HCT116 (cell line): ENCODE measurements around the gene TCP1. TPM values are rescaled to one million over a fixed set of nuclear protein-coding genes. Genes with fewer than 3 reads are reported as not detected.

Source experiments
- ATAC-seq: fragments of 200-7000 bp; cut with Tn5 transposase; 2 replicates; pipeline ENCODE4 v1.9.1; 2020; ENCODE audit warnings: mild to moderate bottlenecking, moderate library complexity
- BruUV-seq: library from RNA; stranded (reverse); fragments of 400-500 nt; replicated peaks from 2 replicates; lab custom pipeline; 2021; lab: Mats Ljungman, UMichigan
- CTCF ChIA-PET: fragments of 300-600 bp; sonication (Branson Sonifier 250); formaldehyde crosslinking; loops from one replicate; lab custom pipeline; 2021; ENCODE audit warnings: antibody characterized with exemption; lab: Charles Lee
- POLR2A ChIA-PET: fragments of 300-600, 350-600 bp; sonication (Branson Sonifier 250); formaldehyde crosslinking; loops from one replicate; lab custom pipeline; 2021; ENCODE audit warnings: antibody characterized with exemption; lab: Charles Lee
- RAD21 ChIA-PET, 2 experiments: fragments of 300-600 bp; sonication (Branson Sonifier 250); formaldehyde crosslinking; loops; one replicate each; lab custom pipeline; 2023; ENCODE audit warnings: low total read pairs in 2 of 2; ENCODE audit not compliant: uncharacterized antibody in 2 of 2, unreplicated experiment in 2 of 2, low non-redundant PET in 1 of 2; lab: Charles Lee
- DNase-seq: peaks from one replicate; pipeline ENCODE4 v3.0.0-alpha.2; 2010; ENCODE audit warnings: low read depth, low spot score
- H2AFZ ChIP-seq: fragments of 200-600 bp; shearing (Covaris generic), sonication (generic); 2 replicates; pipeline ENCODE4 v1.6.1; 2017; ENCODE audit warnings: low read depth, mixed run types, mixed read lengths, antibody characterized with exemption, low read length; ENCODE audit not compliant: poor library complexity, severe bottlenecking
- H3K27ac ChIP-seq: 2 replicates; pipeline ENCODE4 v1.5.1; 2012; ENCODE audit warnings: low read depth, low read length
- H3K27me3 ChIP-seq: fragments of 200-600 bp; sonication (generic); 2 replicates; pipeline ENCODE4 v1.6.1; 2016; ENCODE audit warnings: mixed run types, low read length, mixed read lengths; ENCODE audit not compliant: insufficient read depth
- H3K36me3 ChIP-seq, 2 experiments: fragments of 200-500 bp in 1 of 2; fragments of 200-600 bp in 1 of 2; sonication (Bioruptor generic) in 1 of 2; sonication (generic) in 1 of 2; 2 replicates each; pipeline versions ENCODE4 v1.5.1 to v1.6.1; 2014 to 2016; ENCODE audit warnings: low read length in 2 of 2, inconsistent platforms in 1 of 2, mixed read lengths in 1 of 2, mixed run types in 1 of 2; ENCODE audit not compliant: insufficient read depth in 2 of 2, control insufficient read depth in 1 of 2
- H3K4me1 ChIP-seq, 2 experiments: fragments of 200-600 bp in 1 of 2; sonication (generic) in 1 of 2; 2 replicates each; pipeline versions ENCODE4 v1.5.1 to v1.6.1; 2012 to 2017; ENCODE audit warnings: low read length in 2 of 2, inconsistent platforms in 1 of 2, mild to moderate bottlenecking in 1 of 2, mixed read lengths in 1 of 2, mixed run types in 1 of 2, moderate library complexity in 1 of 2; ENCODE audit not compliant: insufficient read depth in 2 of 2, control insufficient read depth in 1 of 2
- H3K4me2 ChIP-seq: fragments of 200-600 bp; sonication (generic); 2 replicates; pipeline ENCODE4 v1.6.1; 2017; ENCODE audit warnings: mixed run types, low read length, mixed read lengths
- H3K4me3 ChIP-seq, 2 experiments: fragments of 200-600 bp in 1 of 2; sonication (generic) in 1 of 2; replicated peaks in 1 of 2; 2 replicates each; pipeline ENCODE4 v1.5.1; 2011 to 2016; ENCODE audit warnings: low read length in 2 of 2, control low read depth in 1 of 2, low read depth in 1 of 2, mild to moderate bottlenecking in 1 of 2, mixed read lengths in 1 of 2, mixed run types in 1 of 2
- H3K79me2 ChIP-seq: fragments of 200-600 bp; sonication (generic); 2 replicates; pipeline ENCODE4 v1.6.1; 2017; ENCODE audit warnings: mild to moderate bottlenecking, mixed run types, low read length, moderate library complexity, mixed read lengths; ENCODE audit not compliant: insufficient read depth
- H3K9ac ChIP-seq: fragments of 200-600 bp; sonication (generic); 2 replicates; pipeline ENCODE4 v1.6.1; 2016; ENCODE audit warnings: low read length, mixed read lengths
- H3K9me2 ChIP-seq: fragments of 200-600 bp; sonication (generic), shearing (Covaris generic); 2 replicates; pipeline ENCODE4 v1.6.1; 2017; ENCODE audit warnings: mixed run types, mild to moderate bottlenecking, moderate library complexity; ENCODE audit not compliant: insufficient read depth
- H3K9me3 ChIP-seq, 2 experiments: fragments of 200-500 bp in 1 of 2; fragments of 200-600 bp in 1 of 2; sonication (Bioruptor generic) in 1 of 2; sonication (generic) in 1 of 2; 2 replicates each; pipeline ENCODE4 v1.6.1; 2014 to 2017; ENCODE audit warnings: low read length in 2 of 2, mixed read lengths in 2 of 2, inconsistent platforms in 1 of 2, low read depth in 1 of 2, mild to moderate bottlenecking in 1 of 2, mixed run types in 1 of 2, moderate library complexity in 1 of 2; ENCODE audit not compliant: control insufficient read depth in 1 of 2, insufficient read depth in 1 of 2
- H4K20me1 ChIP-seq: fragments of 200-600 bp; sonication (generic), shearing (Covaris generic); 2 replicates; pipeline ENCODE4 v1.6.1; 2017; ENCODE audit warnings: mixed run types, mild to moderate bottlenecking, moderate library complexity; ENCODE audit not compliant: insufficient read depth
- CEBPB ChIP-seq: IDR thresholded peaks from 2 replicates; pipeline ENCODE4 v1.6.1; 2012; ENCODE audit warnings: low read depth
- EGR1 ChIP-seq: IDR thresholded peaks from 2 replicates; pipeline ENCODE4 v1.6.1; 2012; ENCODE audit warnings: low read depth
- POLR2A ChIP-seq: IDR thresholded peaks from 2 replicates; pipeline ENCODE4 v1.7.0; 2011; ENCODE audit warnings: borderline replicate concordance; ENCODE audit not compliant: insufficient read depth, insufficient read length; ENCODE audit errors: extremely low read depth
- POLR2AphosphoS5 ChIP-seq: IDR thresholded peaks from 2 replicates; pipeline ENCODE4 v1.6.1; 2011; ENCODE audit warnings: mild to moderate bottlenecking, low read depth, low read length, moderate library complexity
- SIN3A ChIP-seq: IDR thresholded peaks from 2 replicates; pipeline ENCODE4 v1.6.1; 2012; ENCODE audit warnings: low read depth
- SP1 ChIP-seq: IDR thresholded peaks from 2 replicates; pipeline ENCODE4 v1.6.1; 2012; ENCODE audit warnings: low read depth
- SRF ChIP-seq: IDR thresholded peaks from 2 replicates; pipeline ENCODE4 v1.6.1; 2012; ENCODE audit warnings: low read depth
- TCF7L2 ChIP-seq: IDR thresholded peaks from 2 replicates; pipeline ENCODE4 v1.7.0; 2011; ENCODE audit warnings: borderline replicate concordance, inconsistent platforms; ENCODE audit not compliant: insufficient read depth, insufficient read length; ENCODE audit errors: extremely low read depth
- ZFX ChIP-seq: fragments of 450-650 bp; IDR thresholded peaks from 2 replicates; pipeline ENCODE4 v1.6.1; 2017
- intact Hi-C: fragments of 100-400 bp; cut with micrococcal nuclease; formaldehyde crosslinking; loops from 2 replicates; pipeline ENCODE4 v1.10.0; 2022
- total RNA-seq: library from RNA; stranded (reverse); gene quantifications from one replicate; pipeline ENCODE4 v1.2.1, GENCODE V29; 2021; ENCODE audit not compliant: unreplicated experiment
- TF ChIP-seq, protein P1 (sequence below): IDR thresholded peaks from 2 replicates; pipeline ENCODE4 v1.6.1; 2012

Gene TCP1
- total RNA-seq, 1 experiment from 2014 or later: 447 TPM

DNA sequence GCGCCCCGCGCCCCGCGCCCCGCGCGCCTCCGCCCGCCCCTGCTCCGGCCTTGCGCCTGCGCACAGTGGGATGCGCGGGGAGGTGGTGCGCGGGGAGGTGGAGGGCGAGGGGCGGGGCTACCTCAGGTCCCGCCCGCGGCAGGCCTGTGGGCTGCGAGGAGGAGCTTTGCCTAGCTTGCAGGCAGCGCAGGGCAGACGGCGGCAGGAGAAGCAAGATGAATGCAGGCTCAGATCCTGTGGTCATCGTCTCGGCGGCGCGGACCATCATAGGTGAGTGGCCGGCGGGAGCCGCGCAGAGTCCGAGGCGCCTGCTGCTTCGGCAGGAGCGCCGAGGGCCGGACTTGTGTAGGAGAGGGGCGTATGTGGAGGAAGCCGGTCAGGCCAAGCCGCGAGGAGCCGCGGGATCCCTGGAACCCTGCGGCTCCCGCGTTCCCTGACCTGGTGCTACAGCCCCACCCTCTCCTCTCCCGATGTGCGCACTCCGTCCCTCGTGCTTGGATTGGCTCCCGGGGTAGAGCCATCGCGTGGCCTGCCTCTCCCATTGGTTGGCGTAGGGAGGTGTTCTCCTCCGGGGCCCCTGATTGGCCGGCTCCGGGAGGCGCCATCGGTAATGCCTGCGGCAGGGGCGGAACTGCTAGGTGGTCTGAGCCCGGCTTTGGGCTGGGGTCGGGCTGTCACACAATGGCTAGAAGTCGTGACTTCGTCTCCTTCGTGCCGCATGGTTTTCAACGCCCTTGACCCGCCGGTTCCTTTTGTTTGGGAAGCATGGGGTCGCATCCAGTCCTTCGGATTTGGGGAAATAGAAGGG is 27.3 kb downstream of the TCP1 start, which contains the start of gene ACAT2:
TSS of gene ACAT2 (plus strand) at position 173 of the 808 bp plus-strand sequence. CDS start at position 216, 43 bp downstream.
- intact Hi-C loops: loop anchor here (2.0 kb wide), 1 partner anchor 27 kb away; the partner anchor contains the start of gene TCP1
- peaks cover 12% of the 10 kb centered on the region; the same call in 1 of the 2 replicates for H3K79me2 ChIP-seq
- H2AFZ ChIP-seq: no peak within 1 kb of the TSS
- TF ChIP-seq CEBPB: no peak
- TF ChIP-seq SP1: peak; percentile 95
- no peak for TF ChIP-seq SIN3A
- TF ChIP-seq TCF7L2: peak; percentile 15
- TF ChIP-seq, protein P1, sequence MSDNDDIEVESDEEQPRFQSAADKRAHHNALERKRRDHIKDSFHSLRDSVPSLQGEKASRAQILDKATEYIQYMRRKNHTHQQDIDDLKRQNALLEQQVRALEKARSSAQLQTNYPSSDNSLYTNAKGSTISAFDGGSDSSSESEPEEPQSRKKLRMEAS: peak; percentile 50
- peak; percentile 76 for TF ChIP-seq POLR2AphosphoS5
- no peak for TF ChIP-seq EGR1
- TF ChIP-seq SRF: no peak
- peak; percentile 40 for TF ChIP-seq POLR2A
- peak; percentile 18; the same call in 1 of the 2 replicates for TF ChIP-seq ZFX
- H3K9me3 ChIP-seq: no peaks in the 10 kb centered on the region
- peaks cover 4 to 47% of the 10 kb centered on the region in 2 experiments; a peak in 3 of 4 replicates for H3K4me1 ChIP-seq
- H3K9me2 ChIP-seq: no peaks in the 10 kb centered on the region
- CTCF ChIA-PET: no interaction called here
- RAD21 ChIA-PET: no interaction called here
- H3K4me2 ChIP-seq: peak within 1 kb of the TSS; percentile 96
- ATAC-seq (peak; percentile 96), DNase-seq (peak; percentile 83)
- H3K27ac ChIP-seq: peak within 1 kb of the TSS; percentile 96
- peak within 1 kb of the TSS; percentile 79 for H3K9ac ChIP-seq
- POLR2A ChIA-PET: interaction anchor here (0.6 to 2.1 kb wide), 4 partner anchors 8 to 35 kb away, joined by 3 to 11 read pairs (median 5); partner anchors contain the start of genes MRPL18, TCP1 and WTAP
- no TSS peak for BruUV-seq
- peaks cover 2 to 9% of the 10 kb centered on the region in 2 experiments; a peak in 2 of 4 replicates for H3K36me3 ChIP-seq
- H3K27me3 ChIP-seq: no peaks in the 10 kb centered on the region
- H4K20me1 ChIP-seq: no peaks in the 10 kb centered on the region
- peak within 1 kb of the TSS; percentile 69 to 71 for H3K4me3 ChIP-seq
